ENCODE results near the gene DLG5.

- TF ChIP-seq, protein P1, sequence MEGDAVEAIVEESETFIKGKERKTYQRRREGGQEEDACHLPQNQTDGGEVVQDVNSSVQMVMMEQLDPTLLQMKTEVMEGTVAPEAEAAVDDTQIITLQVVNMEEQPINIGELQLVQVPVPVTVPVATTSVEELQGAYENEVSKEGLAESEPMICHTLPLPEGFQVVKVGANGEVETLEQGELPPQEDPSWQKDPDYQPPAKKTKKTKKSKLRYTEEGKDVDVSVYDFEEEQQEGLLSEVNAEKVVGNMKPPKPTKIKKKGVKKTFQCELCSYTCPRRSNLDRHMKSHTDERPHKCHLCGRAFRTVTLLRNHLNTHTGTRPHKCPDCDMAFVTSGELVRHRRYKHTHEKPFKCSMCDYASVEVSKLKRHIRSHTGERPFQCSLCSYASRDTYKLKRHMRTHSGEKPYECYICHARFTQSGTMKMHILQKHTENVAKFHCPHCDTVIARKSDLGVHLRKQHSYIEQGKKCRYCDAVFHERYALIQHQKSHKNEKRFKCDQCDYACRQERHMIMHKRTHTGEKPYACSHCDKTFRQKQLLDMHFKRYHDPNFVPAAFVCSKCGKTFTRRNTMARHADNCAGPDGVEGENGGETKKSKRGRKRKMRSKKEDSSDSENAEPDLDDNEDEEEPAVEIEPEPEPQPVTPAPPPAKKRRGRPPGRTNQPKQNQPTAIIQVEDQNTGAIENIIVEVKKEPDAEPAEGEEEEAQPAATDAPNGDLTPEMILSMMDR (IDR thresholded peaks at IDR 0.05; ENCODE audit: insufficient read depth, low read depth, low read length): no peak
- TF ChIP-seq EZH2 (IDR thresholded peaks at IDR 0.05; ENCODE audit: insufficient read depth, low read length): no peak
These were observed 107.1 kb downstream of the DLG5 start for GRCh38 chr10:77819210-77820112.

Data from astrocyte (in vitro differentiated cells and primary cell).